ENCODE results near the gene LMAN2L.

Gene LMAN2L

GRCh38 chr2:96730212-96730611, 9.7 kb downstream of the LMAN2L start:
- Histone ChIP-seq H3K79me2 (ENCODE audit: control insufficient read depth, low read length) (no peaks in the 10 kb centered on the region), H3K27me3 (ENCODE audit: control insufficient read depth, low read length) (no peaks in the 10 kb centered on the region), H3F3A (ENCODE audit: control insufficient read depth, insufficient read depth) (no peaks in the 10 kb centered on the region), H3K9me3 (ENCODE audit: control insufficient read depth, insufficient read depth, low read length) (no peaks in the 10 kb centered on the region), H4K20me1 (ENCODE audit: control insufficient read depth, insufficient read depth, low read depth, low read length) (no peaks in the 10 kb centered on the region), H3K4me3 (ENCODE audit: low read length) (no peak overlapping the region), H3K36me3 (ENCODE audit: control insufficient read depth, low read length) (peaks cover 53% of the 10 kb centered on the region), H3K4me1 (ENCODE audit: control insufficient read depth, low read length) (no peaks in the 10 kb centered on the region), H3K27ac (ENCODE audit: low read depth, low read length) (no peak overlapping the region), H3K4me2 (ENCODE audit: low read length) (no peak overlapping the region), H3K9me2 (replicated peaks; ENCODE audit: control insufficient read depth, low read length) (no peaks in the 10 kb centered on the region)
- no peak for TF ChIP-seq CTCF (IDR thresholded peaks at IDR 0.05; ENCODE audit: low read depth, low read length, poor library complexity, severe bottlenecking)
- TF ChIP-seq EZH2phosphoT487 (IDR thresholded peaks at IDR 0.05; ENCODE audit: borderline replicate concordance, low read length) = no peak

GRCh38 chr2:96729748-96730147, 10.1 kb downstream of the LMAN2L start:
- Histone ChIP-seq H3K27me3 (ENCODE audit: control insufficient read depth, low read length) (no peaks in the 10 kb centered on the region), H3K27ac (ENCODE audit: low read depth, low read length) (no peak overlapping the region)

GRCh38 chr2:96727431-96727830, 12.4 kb downstream of the LMAN2L start:
- Histone ChIP-seq H3K27me3 (ENCODE audit: control insufficient read depth, low read length) (no peaks in the 10 kb centered on the region), H3F3A (ENCODE audit: control insufficient read depth, insufficient read depth) (no peaks in the 10 kb centered on the region), H4K20me1 (ENCODE audit: control insufficient read depth, insufficient read depth, low read depth, low read length) (no peaks in the 10 kb centered on the region), H3K4me1 (ENCODE audit: control insufficient read depth, low read length) (no peaks in the 10 kb centered on the region), H3K36me3 (ENCODE audit: control insufficient read depth, low read length) (peaks cover 30% of the 10 kb centered on the region), H3K9me2 (replicated peaks; ENCODE audit: control insufficient read depth, low read length) (no peaks in the 10 kb centered on the region), H3K79me2 (ENCODE audit: control insufficient read depth, low read length) (no peaks in the 10 kb centered on the region), H3K27ac (ENCODE audit: low read depth, low read length) (no peak overlapping the region), H3K4me2 (ENCODE audit: low read length) (no peak overlapping the region), H3K9me3 (ENCODE audit: control insufficient read depth, insufficient read depth, low read length) (no peaks in the 10 kb centered on the region), H3K4me3 (ENCODE audit: low read length) (no peak overlapping the region)
- no peak for TF ChIP-seq CTCF (IDR thresholded peaks at IDR 0.05; ENCODE audit: low read depth, low read length, poor library complexity, severe bottlenecking)

More at GRCh38 chr2:96729748-96730147, 10.1 kb downstream of the LMAN2L start:
- Histone ChIP-seq H3K36me3 (ENCODE audit: control insufficient read depth, low read length) (peaks cover 50% of the 10 kb centered on the region), H3K9me2 (replicated peaks; ENCODE audit: control insufficient read depth, low read length) (no peaks in the 10 kb centered on the region), H3K4me2 (ENCODE audit: low read length) (no peak overlapping the region), H3K79me2 (ENCODE audit: control insufficient read depth, low read length) (no peaks in the 10 kb centered on the region), H3K4me1 (ENCODE audit: control insufficient read depth, low read length) (no peaks in the 10 kb centered on the region), H3K4me3 (ENCODE audit: low read length) (no peak overlapping the region), H4K20me1 (ENCODE audit: control insufficient read depth, insufficient read depth, low read depth, low read length) (no peaks in the 10 kb centered on the region), H3K9me3 (ENCODE audit: control insufficient read depth, insufficient read depth, low read length) (no peaks in the 10 kb centered on the region), H3F3A (ENCODE audit: control insufficient read depth, insufficient read depth) (no peaks in the 10 kb centered on the region)
- TF ChIP-seq CTCF (IDR thresholded peaks at IDR 0.05; ENCODE audit: low read depth, low read length, poor library complexity, severe bottlenecking) (no peak), EZH2phosphoT487 (IDR thresholded peaks at IDR 0.05; ENCODE audit: borderline replicate concordance, low read length) (no peak)

GRCh38 chr2:96726131-96726530, 13.7 kb downstream of the LMAN2L start:
- H3K79me2 ChIP-seq (ENCODE audit: control insufficient read depth, low read length) = no peaks in the 10 kb centered on the region
- TF ChIP-seq CTCF (IDR thresholded peaks at IDR 0.05; ENCODE audit: low read depth, low read length, poor library complexity, severe bottlenecking) (no peak), EZH2phosphoT487 (IDR thresholded peaks at IDR 0.05; ENCODE audit: borderline replicate concordance, low read length) (no peak)
- no peaks in the 10 kb centered on the region for H3F3A ChIP-seq (ENCODE audit: control insufficient read depth, insufficient read depth)
- H3K27ac ChIP-seq (ENCODE audit: low read depth, low read length) = no peak overlapping the region
- no peaks in the 10 kb centered on the region for H3K27me3 ChIP-seq (ENCODE audit: control insufficient read depth, low read length)
- no peaks in the 10 kb centered on the region for H4K20me1 ChIP-seq (ENCODE audit: control insufficient read depth, insufficient read depth, low read depth, low read length)
- peaks cover 27% of the 10 kb centered on the region for H3K36me3 ChIP-seq (ENCODE audit: control insufficient read depth, low read length)
- no peaks in the 10 kb centered on the region for H3K9me2 ChIP-seq (replicated peaks; ENCODE audit: control insufficient read depth, low read length)
- no peak overlapping the region for H3K4me3 ChIP-seq (ENCODE audit: low read length)
- no peak overlapping the region for H3K4me2 ChIP-seq (ENCODE audit: low read length)
- no peaks in the 10 kb centered on the region for H3K9me3 ChIP-seq (ENCODE audit: control insufficient read depth, insufficient read depth, low read length)
- no peaks in the 10 kb centered on the region for H3K4me1 ChIP-seq (ENCODE audit: control insufficient read depth, low read length)

Measured in DOHH2 (cell line).